ENCODE results near the gene IFIT2.

DNA sequence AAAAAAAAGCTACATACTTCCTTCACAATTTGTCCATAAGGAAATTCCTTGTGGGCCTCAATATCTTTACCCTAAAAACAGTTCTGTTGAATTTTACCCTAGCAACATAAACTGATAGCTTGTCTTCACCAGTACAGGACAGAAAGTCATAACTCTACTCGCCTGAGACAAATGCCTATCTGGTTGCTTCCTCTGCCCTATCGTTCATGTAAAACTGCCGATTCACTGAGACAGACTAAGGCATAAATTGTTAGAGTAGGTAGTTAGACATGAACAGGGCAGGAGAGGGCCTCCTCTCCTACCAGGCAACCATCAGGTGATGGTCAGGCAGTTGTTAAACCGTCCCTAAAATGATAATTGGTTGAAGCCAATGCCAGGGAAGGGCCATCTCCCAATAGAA is 51.0 kb downstream of the IFIT2 start:
- TF ChIP-seq, protein P1, sequence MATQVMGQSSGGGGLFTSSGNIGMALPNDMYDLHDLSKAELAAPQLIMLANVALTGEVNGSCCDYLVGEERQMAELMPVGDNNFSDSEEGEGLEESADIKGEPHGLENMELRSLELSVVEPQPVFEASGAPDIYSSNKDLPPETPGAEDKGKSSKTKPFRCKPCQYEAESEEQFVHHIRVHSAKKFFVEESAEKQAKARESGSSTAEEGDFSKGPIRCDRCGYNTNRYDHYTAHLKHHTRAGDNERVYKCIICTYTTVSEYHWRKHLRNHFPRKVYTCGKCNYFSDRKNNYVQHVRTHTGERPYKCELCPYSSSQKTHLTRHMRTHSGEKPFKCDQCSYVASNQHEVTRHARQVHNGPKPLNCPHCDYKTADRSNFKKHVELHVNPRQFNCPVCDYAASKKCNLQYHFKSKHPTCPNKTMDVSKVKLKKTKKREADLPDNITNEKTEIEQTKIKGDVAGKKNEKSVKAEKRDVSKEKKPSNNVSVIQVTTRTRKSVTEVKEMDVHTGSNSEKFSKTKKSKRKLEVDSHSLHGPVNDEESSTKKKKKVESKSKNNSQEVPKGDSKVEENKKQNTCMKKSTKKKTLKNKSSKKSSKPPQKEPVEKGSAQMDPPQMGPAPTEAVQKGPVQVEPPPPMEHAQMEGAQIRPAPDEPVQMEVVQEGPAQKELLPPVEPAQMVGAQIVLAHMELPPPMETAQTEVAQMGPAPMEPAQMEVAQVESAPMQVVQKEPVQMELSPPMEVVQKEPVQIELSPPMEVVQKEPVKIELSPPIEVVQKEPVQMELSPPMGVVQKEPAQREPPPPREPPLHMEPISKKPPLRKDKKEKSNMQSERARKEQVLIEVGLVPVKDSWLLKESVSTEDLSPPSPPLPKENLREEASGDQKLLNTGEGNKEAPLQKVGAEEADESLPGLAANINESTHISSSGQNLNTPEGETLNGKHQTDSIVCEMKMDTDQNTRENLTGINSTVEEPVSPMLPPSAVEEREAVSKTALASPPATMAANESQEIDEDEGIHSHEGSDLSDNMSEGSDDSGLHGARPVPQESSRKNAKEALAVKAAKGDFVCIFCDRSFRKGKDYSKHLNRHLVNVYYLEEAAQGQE (IDR thresholded peaks at IDR 0.05; ENCODE audit: low read depth), result no peak
- TF ChIP-seq, protein P2, sequence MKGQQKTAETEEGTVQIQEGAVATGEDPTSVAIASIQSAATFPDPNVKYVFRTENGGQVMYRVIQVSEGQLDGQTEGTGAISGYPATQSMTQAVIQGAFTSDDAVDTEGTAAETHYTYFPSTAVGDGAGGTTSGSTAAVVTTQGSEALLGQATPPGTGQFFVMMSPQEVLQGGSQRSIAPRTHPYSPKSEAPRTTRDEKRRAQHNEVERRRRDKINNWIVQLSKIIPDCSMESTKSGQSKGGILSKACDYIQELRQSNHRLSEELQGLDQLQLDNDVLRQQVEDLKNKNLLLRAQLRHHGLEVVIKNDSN (IDR thresholded peaks at IDR 0.05), result no peak
- TF ChIP-seq TAF1 (IDR thresholded peaks at IDR 0.05; ENCODE audit: low read depth), result no peak
- no peak for TF ChIP-seq EP300 (IDR thresholded peaks at IDR 0.05; ENCODE audit: borderline replicate concordance)
- no peak for TF ChIP-seq CEBPB (IDR thresholded peaks at IDR 0.05)
- TF ChIP-seq, protein P3, sequence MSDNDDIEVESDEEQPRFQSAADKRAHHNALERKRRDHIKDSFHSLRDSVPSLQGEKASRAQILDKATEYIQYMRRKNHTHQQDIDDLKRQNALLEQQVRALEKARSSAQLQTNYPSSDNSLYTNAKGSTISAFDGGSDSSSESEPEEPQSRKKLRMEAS (IDR thresholded peaks at IDR 0.05), result no peak
- TF ChIP-seq EGR1 (IDR thresholded peaks at IDR 0.05), result no peak

Data from Ishikawa (cell line).